Hepatocyte (in vitro differentiated cells): ENCODE results near the gene CDK19. TPM values are rescaled to one million over a fixed set of nuclear protein-coding genes. Genes with fewer than 3 reads are reported as not detected.

Experiments used
- DNase-seq: peaks from one replicate; pipeline ENCODE4 v3.0.0-alpha.2; 2016; ENCODE audit warnings: low spot score
- H2AFZ ChIP-seq: fragments of 200-600 bp; sonication (generic); 2 replicates; pipeline ENCODE4 v1.6.0; 2016; ENCODE audit warnings: antibody characterized with exemption, mild to moderate bottlenecking
- H3K27ac ChIP-seq: fragments of 200-600 bp; sonication (generic); 2 replicates; pipeline ENCODE4 v1.5.1; 2016; ENCODE audit warnings: mild to moderate bottlenecking
- H3K27me3 ChIP-seq: fragments of 200-600 bp; sonication (generic); 2 replicates; pipeline ENCODE4 v1.6.1; 2016
- H3K36me3 ChIP-seq: fragments of 200-600 bp; sonication (generic); replicated peaks from 2 replicates; pipeline ENCODE4 v1.5.1; 2016; ENCODE audit warnings: low read depth; ENCODE audit not compliant: insufficient read depth
- H3K4me1 ChIP-seq: fragments of 200-600 bp; sonication (generic); 2 replicates; pipeline ENCODE4 v1.5.1; 2016; ENCODE audit warnings: mild to moderate bottlenecking, moderate library complexity; ENCODE audit not compliant: insufficient read depth
- H3K4me2 ChIP-seq: fragments of 200-600 bp; sonication (generic); 2 replicates; pipeline ENCODE4 v1.6.0; 2016
- H3K4me3 ChIP-seq: fragments of 200-600 bp; sonication (generic); 2 replicates; pipeline ENCODE4 v1.5.1; 2016; ENCODE audit warnings: mild to moderate bottlenecking
- H3K79me2 ChIP-seq: fragments of 200-600 bp; sonication (generic); 2 replicates; pipeline ENCODE4 v1.6.0; 2017; ENCODE audit warnings: mild to moderate bottlenecking
- H3K9me2 ChIP-seq: fragments of 200-600 bp; sonication (generic); replicated peaks from 2 replicates; pipeline ENCODE4 v1.6.0; 2017; ENCODE audit warnings: mild to moderate bottlenecking; ENCODE audit not compliant: insufficient read depth
- H3K9me3 ChIP-seq: fragments of 200-600 bp; sonication (generic); 2 replicates; pipeline ENCODE4 v1.5.1; 2016; ENCODE audit warnings: low read depth, mild to moderate bottlenecking
- H4K20me1 ChIP-seq: fragments of 200-600 bp; sonication (generic); 2 replicates; pipeline ENCODE4 v1.6.0; 2016; ENCODE audit warnings: mild to moderate bottlenecking; ENCODE audit not compliant: insufficient read depth, poor library complexity, severe bottlenecking
- CTCF ChIP-seq: fragments of 200-600 bp; sonication (generic); IDR thresholded peaks from 2 replicates; pipeline ENCODE4 v1.5.1; 2016; ENCODE audit warnings: antibody characterized with exemption, mild to moderate bottlenecking; ENCODE audit not compliant: poor library complexity
- EZH2 ChIP-seq: fragments of 200-600 bp; sonication (generic); IDR thresholded peaks from 2 replicates; pipeline ENCODE4 v1.6.1; 2016; ENCODE audit warnings: antibody characterized with exemption, mild to moderate bottlenecking, borderline replicate concordance
- EZH2phosphoT487 ChIP-seq: fragments of 200-600 bp; sonication (generic); IDR thresholded peaks from one replicate; pipeline ENCODE4 v1.6.1; 2018; ENCODE audit warnings: antibody characterized with exemption, mild to moderate bottlenecking, low read depth, moderate library complexity; ENCODE audit not compliant: unreplicated experiment, severe bottlenecking
- WGBS: methylation state at CpG from one replicate; pipeline ENCODE4 v1.1.6; 2016; ENCODE audit warnings: low lambda C conversion rate; ENCODE audit errors: missing lambda C conversion rate; 5-methylcytosine and 5-hydroxymethylcytosine counted together
- polyA plus RNA-seq: library from polyadenylated mRNA; unstranded; fragments of >200 nt; fragmentation: Nextera tagmentation; extraction: Ambion mirVana; gene quantifications from 2 replicates; pipeline ENCODE4 v1.2.1, GENCODE V29; 2016
- total RNA-seq: library from RNA; depleted of rRNA; stranded (reverse); fragments of >200 nt; gene quantifications from 2 replicates; pipeline ENCODE4 v1.2.3, GENCODE V29; 2014

Gene CDK19
- total and polyA plus RNA-seq, 2 experiments from 2014 or later, result 7.3 to 18.6 TPM

- Histone ChIP-seq H3K9me3 (peaks cover 13% of the 10 kb centered on the region), H2AFZ (no peak overlapping the region), H3K36me3 (no peaks in the 10 kb centered on the region), H3K27ac (no peak overlapping the region), H3K4me1 (no peaks in the 10 kb centered on the region), H3K27me3 (no peaks in the 10 kb centered on the region), H3K9me2 (no peaks in the 10 kb centered on the region), H4K20me1 (no peaks in the 10 kb centered on the region), H3K4me2 (no peak overlapping the region), H3K4me3 (no peak overlapping the region), H3K79me2 (peaks cover 69% of the 10 kb centered on the region)
- TF ChIP-seq EZH2, result no peak
- TF ChIP-seq CTCF, result no peak
- TF ChIP-seq EZH2phosphoT487, result no peak
- no peak for DNase-seq
- 100% methylated on average over 3 of the region's 3 CpGs for WGBS
Measured at GRCh38 chr6:110786271-110786670, 29.0 kb downstream of the CDK19 start.

GRCh38 chr6:110784610-110784979 is 30.7 kb downstream of the CDK19 start:
- no peak overlapping the region for H3K4me3 ChIP-seq
- H3K4me2 ChIP-seq, result no peak overlapping the region
- 94% methylated on average over 1 of the region's 1 CpG for WGBS
- peaks cover 69% of the 10 kb centered on the region for H3K79me2 ChIP-seq
- no peaks in the 10 kb centered on the region for H4K20me1 ChIP-seq
- no peaks in the 10 kb centered on the region for H3K36me3 ChIP-seq
- peaks cover 13% of the 10 kb centered on the region for H3K9me3 ChIP-seq
- no peaks in the 10 kb centered on the region for H3K9me2 ChIP-seq
- H3K27ac ChIP-seq, result no peak overlapping the region
- TF ChIP-seq EZH2, result no peak
- TF ChIP-seq EZH2phosphoT487, result no peak
- no peak for TF ChIP-seq CTCF
- DNase-seq, result no peak
- no peak overlapping the region for H2AFZ ChIP-seq
- H3K4me1 ChIP-seq, result no peaks in the 10 kb centered on the region
- H3K27me3 ChIP-seq, result no peaks in the 10 kb centered on the region

GRCh38 chr6:110781522-110782214 is 33.6 kb downstream of the CDK19 start:
- DNase-seq, result no peak
- TF ChIP-seq CTCF (no peak), EZH2 (no peak), EZH2phosphoT487 (no peak)
- Histone ChIP-seq H3K4me1 (no peaks in the 10 kb centered on the region), H2AFZ (no peak overlapping the region), H3K4me3 (no peak overlapping the region), H3K27ac (no peak overlapping the region), H4K20me1 (no peaks in the 10 kb centered on the region), H3K79me2 (peaks cover 68% of the 10 kb centered on the region), H3K9me2 (no peaks in the 10 kb centered on the region), H3K36me3 (no peaks in the 10 kb centered on the region), H3K4me2 (no peak overlapping the region), H3K27me3 (no peaks in the 10 kb centered on the region), H3K9me3 (no peaks in the 10 kb centered on the region)
- WGBS, result 85% methylated on average over 7 of the region's 7 CpGs
